Endometrium (tissue), 2 donors: Measurements from ENCODE around the gene SSTR5.

Experiments
- FAIRE-seq: peaks from 2 replicates; lab custom pipeline; 2012; peaks lifted over from hg19 to GRCh38; lab: Jason Lieb, UNC
- donor health status: control.
- donor health status: control.

Gene SSTR5

GRCh38 chr16:1040346-1040745, 32.2 kb upstream of the SSTR5 start:
- no peak for FAIRE-seq

- no peak for FAIRE-seq
Measured at GRCh38 chr16:1042049-1042744, 30.4 kb upstream of the SSTR5 start.

GRCh38 chr16:1042866-1043265, 29.7 kb upstream of the SSTR5 start:
- FAIRE-seq, result no peak

DNA sequence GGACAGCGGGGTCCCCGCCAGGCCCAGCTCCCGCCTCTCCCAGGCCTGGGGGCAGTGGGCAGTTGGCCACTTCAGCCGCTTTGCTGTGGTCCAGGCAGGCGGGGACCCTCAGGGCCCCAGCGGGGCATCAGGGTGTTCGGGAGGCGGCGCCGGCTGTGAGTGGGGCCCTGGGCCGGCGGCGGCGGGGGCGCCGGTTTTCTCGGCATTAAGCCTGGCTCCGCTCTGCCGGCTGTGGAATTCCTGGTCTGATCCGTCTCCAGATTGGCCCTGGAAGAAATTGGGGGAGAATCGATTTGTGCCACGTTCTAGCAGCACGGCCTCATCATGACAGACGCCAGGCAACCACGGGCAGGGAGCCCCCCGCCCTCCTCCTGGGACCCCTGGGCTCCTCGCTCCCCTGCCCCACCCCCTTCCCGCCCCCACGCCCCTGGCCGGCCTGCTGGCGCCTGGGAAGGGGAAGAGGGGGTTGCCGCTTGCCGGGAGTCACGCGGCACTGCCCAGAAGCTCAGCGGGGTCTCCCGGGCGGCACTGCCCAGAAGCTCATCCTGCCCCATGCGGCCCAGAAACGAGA, 28.6 kb upstream of the SSTR5 start:
- no peak for FAIRE-seq

DNA sequence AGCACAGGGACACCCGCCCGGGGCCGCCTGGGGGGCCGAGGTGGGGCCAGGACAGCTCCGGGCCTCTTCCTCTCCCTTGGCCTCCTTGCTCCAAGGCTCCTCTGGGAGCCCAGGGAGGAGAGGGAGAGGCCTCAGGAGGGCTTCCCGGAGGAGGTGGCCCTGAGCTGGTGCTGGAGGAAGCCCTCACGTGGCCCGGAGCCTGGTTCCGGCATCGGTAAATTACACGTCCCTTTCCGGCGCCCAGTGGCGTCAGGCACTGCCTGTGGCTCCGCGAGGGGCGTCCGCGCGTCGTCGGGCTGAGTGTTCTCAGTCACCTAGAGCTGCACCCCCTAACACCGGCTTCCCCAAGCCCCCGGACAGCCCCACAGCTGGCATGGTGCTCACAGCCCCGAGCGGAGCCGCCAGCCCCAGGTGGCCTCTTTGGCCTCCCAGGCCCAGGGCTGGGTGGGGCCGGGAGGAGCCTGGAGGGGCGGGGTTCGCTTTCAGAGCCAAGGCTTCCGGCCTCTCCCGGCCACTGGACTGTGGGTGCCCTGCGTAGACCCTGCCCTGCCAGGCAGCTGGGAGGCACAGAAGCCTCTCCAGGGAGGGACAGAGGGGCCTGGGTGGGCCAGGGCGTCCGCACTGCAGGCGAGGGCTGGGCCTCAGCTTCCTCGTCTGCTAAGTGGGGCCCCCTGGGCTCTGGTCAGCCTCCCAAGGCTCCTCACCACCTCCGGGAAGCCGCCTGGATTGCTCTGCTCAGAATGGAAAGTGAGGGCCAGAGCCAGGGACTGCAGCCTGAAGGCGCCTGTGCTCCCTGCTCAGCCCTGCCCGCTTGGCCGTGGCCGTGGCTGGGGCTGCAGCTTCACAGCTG, 27.9 kb upstream of the SSTR5 start:
- no peak for FAIRE-seq

DNA sequence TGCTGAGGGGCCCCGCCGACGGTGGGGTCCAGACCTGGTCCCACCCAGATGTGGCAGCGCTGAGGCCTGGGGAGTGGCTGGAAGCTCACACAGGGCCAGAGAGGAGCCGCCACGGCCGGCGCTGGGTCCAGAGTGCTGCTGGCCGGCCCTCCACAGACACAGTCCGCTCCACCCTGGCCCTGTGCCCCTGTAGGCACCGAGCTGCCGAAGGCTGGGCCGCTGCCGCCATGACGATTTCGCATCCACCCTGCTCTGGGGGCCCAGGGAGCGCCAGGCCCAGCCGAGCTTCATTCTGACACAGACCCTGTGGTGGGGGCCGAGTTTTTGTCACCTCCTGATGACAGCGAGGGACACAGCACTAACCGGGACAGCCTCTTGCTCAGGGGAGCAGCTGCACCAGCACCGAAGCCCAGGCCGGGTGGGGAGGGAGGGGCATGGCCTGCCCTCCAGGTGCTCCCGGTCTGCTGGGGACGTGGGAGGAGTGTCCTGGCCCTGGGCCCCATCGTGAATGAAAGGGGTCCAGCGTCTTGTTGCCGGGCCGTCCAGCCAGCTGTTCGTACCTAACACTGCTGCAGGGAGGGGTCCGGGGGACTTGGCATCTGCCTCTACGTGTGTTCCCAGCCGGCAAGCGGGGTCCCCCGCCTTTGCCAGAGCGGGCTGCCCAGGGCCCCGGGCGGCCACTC, 27.1 kb upstream of the SSTR5 start:
- FAIRE-seq, result no peak

DNA sequence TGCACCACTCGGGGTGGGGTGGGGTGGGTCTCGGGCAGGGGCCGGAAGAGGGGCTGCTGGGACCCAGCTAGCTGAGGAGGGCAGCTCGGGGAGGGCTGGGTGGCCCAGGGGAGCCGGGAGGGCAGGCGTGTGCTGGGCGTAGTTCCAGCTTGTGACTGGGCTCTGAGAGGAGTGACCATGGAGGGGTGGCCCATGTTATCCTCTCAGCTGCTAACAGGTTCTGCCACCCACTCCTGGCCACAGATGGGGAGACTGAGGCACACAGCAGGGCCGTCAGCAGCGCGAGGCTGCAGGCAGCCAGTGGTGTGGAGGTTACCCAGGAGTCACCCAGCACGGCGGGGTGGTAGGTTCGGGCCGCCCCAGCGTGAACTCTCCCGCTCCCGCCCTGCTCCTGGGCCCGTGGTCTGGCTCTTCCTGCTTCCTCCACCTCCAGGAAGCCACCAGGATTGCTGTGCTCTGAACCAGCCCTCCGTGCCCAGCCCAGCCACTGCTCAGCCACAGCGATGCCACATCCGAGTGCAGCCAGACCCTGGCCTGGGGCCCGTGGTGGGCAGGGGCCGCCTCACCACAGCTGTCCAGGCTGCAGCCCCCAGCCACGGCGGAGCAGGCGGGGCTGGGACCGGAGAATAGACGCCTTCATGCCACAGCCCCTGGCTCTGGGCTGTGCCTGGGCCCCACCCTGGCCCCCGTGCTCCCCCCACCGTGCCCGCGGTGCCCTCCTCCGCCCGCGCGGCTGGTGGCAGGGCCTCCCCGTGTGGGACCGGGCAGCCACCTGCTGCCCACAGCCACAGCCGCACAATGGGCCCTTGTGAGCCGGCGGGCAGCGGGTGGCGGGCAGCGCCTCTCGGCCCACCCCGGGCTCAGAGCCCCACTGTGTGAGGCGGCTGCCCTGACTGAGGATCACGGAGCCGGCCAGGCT, 26.3 kb upstream of the SSTR5 start:
- no peak for FAIRE-seq

DNA sequence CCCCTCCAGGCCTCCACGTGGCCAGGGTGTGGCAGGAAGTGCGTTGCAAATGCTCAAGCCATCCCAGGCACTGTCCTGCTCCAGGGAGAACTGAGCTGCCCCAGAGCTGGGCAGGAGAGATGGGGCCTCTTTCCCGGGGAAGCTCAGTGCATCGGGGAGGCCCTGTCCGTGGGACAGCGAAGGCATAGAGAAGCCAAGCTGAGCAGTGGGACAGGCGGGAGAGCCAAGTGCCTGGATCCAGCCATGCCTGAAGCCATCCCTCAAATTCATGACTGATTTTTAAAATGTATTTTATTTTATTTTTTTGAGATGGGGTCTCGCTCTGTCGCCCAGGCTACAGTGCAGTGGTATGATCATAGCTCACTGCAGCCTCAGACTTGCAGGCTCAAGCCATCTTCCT, 25.4 kb upstream of the SSTR5 start:
- FAIRE-seq, result no peak

GRCh38 chr16:1047801-1048200, 24.7 kb upstream of the SSTR5 start:
- no peak for FAIRE-seq

- no peak for FAIRE-seq
Measured at GRCh38 chr16:1048442-1049112, 24.0 kb upstream of the SSTR5 start.

GRCh38 chr16:1049113-1049975, 23.2 kb upstream of the SSTR5 start:
- no peak for FAIRE-seq

DNA sequence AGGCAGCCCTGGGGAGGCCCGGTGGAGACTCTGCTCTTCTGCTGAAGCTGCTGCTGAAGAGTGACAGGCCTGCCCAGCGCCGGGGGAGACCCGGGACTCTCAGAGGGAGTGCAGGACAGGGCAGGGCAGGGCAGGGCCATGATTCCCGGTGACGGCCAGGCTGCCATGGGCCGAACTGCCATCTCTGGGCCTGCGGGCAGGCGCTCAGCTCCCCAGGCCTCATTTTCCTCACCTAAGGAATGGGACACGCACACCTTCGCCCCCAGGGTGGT, 22.6 kb upstream of the SSTR5 start:
- FAIRE-seq, result no peak

GRCh38 chr16:1050516-1050915, 22.0 kb upstream of the SSTR5 start:
- no peak for FAIRE-seq

GRCh38 chr16:1050921-1051320, 21.6 kb upstream of the SSTR5 start:
- FAIRE-seq, result no peak

DNA sequence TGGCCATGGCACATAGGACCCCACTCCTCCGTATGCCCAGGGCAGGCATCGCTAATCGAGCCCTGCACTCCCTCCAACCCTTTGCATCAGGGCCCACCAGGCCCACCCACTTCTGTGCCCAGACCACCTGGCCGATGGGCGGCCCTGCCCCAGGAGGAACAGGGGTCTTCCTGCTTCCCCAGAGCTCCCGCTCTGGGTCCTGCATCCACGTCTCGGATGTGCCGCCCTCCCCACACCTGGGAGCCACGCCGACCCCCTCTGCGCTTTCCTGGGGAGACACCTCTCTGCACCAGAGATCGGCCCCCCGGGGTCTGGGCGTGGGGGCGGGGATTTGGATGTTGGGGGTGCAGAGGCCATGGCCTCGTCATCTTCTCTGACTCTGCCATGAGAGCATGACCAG, 21.1 kb upstream of the SSTR5 start:
- FAIRE-seq, result no peak

DNA sequence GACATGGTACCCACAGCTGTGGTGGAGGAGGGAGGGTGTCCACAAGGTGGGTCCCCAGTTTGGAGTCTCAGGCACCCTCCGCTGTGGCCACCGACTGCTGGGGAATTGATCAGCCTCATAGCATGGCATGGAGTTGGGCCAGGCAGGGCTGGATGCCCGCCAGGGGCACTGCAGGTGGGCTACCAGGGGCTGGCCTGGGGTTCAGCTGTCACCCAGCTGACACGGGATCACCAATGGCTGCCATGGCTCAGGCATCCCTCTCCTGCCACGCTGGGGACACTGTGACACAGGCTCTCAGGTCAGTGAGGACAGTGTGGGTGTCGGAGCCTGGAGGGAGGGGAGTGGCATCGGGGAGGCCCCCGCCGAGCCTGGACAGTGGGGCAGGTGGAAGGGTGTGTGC, 19.8 kb upstream of the SSTR5 start:
- no peak for FAIRE-seq

GRCh38 chr16:1053121-1053521, 19.4 kb upstream of the SSTR5 start:
- FAIRE-seq, result no peak

GRCh38 chr16:1053700-1054368, 18.7 kb upstream of the SSTR5 start:
- no peak for FAIRE-seq

DNA sequence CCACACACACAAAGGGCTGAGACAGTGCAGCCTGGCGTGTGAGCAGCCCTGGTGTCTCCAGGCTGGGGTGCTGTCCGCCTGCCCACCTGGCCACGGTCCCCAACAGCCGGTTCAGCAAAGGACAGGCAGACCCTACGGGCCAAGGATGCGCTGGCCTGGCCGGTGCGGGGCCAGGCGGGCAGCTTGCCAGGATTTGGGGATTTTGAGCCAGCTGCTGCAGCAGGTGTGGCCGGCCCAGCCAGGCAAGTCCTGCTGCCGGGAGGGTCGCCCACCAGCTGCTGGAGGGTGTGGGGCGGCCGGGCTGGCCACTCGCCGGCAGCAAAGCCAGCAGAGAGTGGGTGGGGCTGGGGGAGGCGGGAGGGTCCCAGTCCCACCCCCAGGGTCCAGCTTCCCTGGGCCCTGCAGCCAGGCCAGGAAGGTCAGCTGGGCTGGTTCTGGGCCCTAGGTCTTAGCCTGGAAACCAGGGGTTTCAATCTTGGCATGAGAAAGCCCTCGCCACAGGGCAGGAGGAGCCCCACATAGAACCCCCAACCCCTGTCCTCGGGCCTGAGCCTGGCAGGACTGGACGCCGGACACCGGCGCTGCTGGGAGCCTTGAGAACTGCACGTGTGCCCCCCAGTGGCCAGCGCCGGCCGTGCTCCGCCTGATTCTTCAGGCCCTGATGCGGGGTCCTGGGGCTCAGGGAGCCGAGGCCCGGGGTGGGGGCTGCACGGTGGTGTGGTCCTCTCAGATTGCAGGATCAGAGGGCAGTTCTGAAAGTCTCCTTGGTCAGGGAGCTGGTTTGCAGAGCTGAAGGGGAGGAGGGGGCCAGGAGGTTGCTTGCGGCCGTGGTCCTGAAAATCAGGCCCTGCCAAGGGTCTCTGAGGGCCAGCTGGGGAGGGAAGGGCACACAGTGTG, 17.6 kb upstream of the SSTR5 start:
- no peak for FAIRE-seq
